SK-N-SH treated with all-trans-retinoic acid at 6 μM for 48 hours (cell line): ENCODE data around the gene WT1.

ENCODE experiments used
- BACH2 ChIP-seq: fragments of 250-450 bp; sonication (Bioruptor Pico); IDR thresholded peaks from 2 replicates; pipeline ENCODE4 v1.9.0; 2021; ENCODE audit warnings: mild to moderate bottlenecking, borderline replicate concordance
- CSDC2 ChIP-seq: fragments of 250-450 bp; sonication (Bioruptor Pico); IDR thresholded peaks from 2 replicates; pipeline ENCODE4 v1.5.0; 2020; ENCODE audit warnings: mild to moderate bottlenecking, moderate library complexity
- ESRRG ChIP-seq: fragments of 250-450 bp; sonication (Bioruptor Pico); IDR thresholded peaks from 2 replicates; pipeline ENCODE4 v1.6.1; 2021; ENCODE audit warnings: mild to moderate bottlenecking
- GLIS3 ChIP-seq: fragments of 250-450 bp; sonication (Bioruptor Pico); IDR thresholded peaks from 2 replicates; pipeline ENCODE4 v1.5.0; 2020; ENCODE audit warnings: mild to moderate bottlenecking, moderate library complexity
- ISL1 ChIP-seq: fragments of 250-450 bp; sonication (Bioruptor Pico); IDR thresholded peaks from 2 replicates; pipeline ENCODE4 v2.1.2; 2022; ENCODE audit warnings: mild to moderate bottlenecking, moderate library complexity
- PATZ1 ChIP-seq: fragments of 250-450 bp; sonication (Bioruptor Pico); IDR thresholded peaks from 2 replicates; pipeline ENCODE4 v1.8.0; 2020; ENCODE audit warnings: mild to moderate bottlenecking, moderate library complexity, borderline replicate concordance
- RARB ChIP-seq: fragments of 250-450 bp; sonication (Bioruptor Pico); IDR thresholded peaks from 2 replicates; pipeline ENCODE4 v1.8.0; 2021; ENCODE audit warnings: mild to moderate bottlenecking, moderate library complexity
- ZC3H10 ChIP-seq: fragments of 250-450 bp; sonication (Bioruptor Pico); IDR thresholded peaks from 2 replicates; pipeline ENCODE4 v1.5.1; 2021; ENCODE audit warnings: mild to moderate bottlenecking, moderate library complexity
- ZFP30 ChIP-seq: fragments of 450-650 bp; formaldehyde crosslinking; IDR thresholded peaks from 2 replicates; pipeline ENCODE4 v1.5.0; 2022; ENCODE audit warnings: mild to moderate bottlenecking, moderate library complexity

GRCh38 chr11:32438866-32439489 is 3.6 kb upstream of the WT1 start:
- no peak for TF ChIP-seq RARB (CRISPR knock-in tag)
- no peak for TF ChIP-seq ZFP30 (CRISPR knock-in tag)
- TF ChIP-seq ISL1 (CRISPR knock-in tag): no peak
- no peak for TF ChIP-seq ZC3H10
- no peak for TF ChIP-seq PATZ1 (CRISPR knock-in tag)
- no peak for TF ChIP-seq CSDC2
- no peak for TF ChIP-seq BACH2
- TF ChIP-seq GLIS3 (CRISPR knock-in tag): no peak
- no peak for TF ChIP-seq ESRRG (CRISPR knock-in tag)
